ENCODE measurements around the gene CNN2.
A peak's percentile ranks its signal among the peaks of the same experiment; 100 is the strongest.

Gene CNN2

DNA sequence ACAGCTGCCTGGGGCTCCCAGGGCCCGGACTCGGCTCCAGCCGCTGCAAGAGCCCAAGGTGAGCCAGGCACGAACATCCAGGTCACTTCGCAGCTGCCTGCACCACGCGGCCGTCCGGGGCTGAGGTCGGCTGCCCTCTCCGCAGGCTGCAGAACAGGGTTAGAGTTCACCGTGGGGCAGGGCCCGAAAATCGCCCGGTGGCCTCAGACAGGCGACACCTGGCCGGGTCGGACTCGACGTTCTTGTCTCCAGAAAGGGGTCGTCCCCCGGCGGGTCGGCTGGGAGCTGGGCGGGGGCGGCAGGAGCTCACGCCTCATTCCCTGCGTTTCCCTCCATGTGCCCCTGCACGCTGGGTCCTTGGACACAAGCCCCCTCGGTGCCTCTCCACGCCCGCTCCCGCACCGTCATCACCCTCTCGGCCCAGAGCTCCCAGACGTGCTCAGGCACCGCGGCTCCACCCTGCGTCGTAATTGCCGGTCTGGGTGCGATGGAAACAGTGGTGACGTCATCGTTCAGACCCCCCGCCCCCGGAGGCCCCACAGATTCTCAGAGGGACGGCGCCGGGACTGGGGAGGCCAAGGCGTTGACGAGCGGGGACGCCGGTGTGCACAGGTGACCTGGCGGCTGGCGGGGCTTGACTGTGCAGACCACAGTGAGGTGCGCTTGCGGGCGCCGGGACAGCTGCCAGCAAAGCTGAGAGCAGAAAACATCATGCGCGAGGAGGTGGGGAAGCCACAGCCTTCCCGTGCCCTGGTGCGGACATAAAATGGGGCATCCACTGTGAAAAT, 30.2 kb upstream of the CNN2 start:
- peak; percentile 66 for DNase-seq

DNA sequence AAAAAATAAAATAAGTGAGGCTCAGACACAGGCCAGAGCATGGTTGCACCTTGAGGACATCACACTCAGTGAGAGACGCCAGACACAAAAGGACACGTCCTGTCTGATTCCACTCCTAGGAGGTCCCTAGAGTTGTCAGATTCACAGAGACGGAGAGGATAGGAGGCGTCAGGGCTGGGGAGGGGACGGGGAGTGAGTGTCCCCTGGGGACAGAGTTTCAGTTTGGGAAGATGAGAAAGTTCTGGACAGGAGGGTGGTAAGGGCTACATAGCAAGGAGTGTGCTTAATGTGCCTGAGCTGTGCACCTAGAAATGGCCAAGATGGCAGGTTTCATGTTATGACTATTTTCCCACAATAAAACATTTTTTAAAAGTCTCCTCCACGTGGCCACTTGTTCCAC, 28.3 kb upstream of the CNN2 start:
- DNase-seq = no peak

DNA sequence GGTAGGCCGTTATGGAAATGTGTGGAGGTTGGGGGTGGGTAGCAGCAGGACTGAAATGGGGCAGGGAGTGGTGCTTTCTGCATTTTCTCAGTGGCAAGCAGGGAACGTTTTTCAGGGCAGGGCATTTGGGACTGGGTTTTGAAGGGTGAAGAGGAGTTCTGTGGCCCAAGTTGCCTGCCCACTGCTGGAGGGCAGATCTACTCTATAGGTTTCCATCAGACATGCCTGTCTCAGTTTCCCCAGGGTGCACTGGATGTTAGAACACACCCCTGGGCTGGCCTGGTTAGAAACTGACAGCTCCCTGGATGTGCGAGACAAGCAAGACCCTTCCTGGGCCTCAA, 27.1 kb upstream of the CNN2 start:
- no peak for DNase-seq

DNA sequence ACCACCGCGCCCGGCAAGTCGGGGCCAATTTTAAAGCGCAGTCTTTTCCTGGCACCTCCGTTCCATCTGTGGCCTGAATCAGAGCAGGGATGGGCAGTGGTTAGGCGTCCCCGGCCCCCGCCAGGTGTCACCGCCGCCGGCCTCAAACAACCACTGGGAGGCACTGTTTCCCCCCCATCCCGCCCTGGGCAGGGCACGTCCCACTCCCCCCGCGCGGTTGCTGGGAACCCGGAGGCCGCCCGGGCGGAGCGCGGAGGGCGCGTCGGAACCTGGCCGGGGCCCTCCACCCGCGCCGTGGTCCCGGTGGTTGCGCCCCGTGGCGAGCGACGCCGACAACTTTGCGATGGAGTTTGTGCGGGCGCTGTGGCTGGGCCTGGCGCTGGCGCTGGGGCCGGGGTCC, 26.3 kb upstream of the CNN2 start, which contains the start of gene GRIN3B:
Gene GRIN3B, plus strand, starts transcription at position 325 of the 400 bp plus-strand sequence. Its CDS starts 19 bp downstream, at position 344.
- peak; percentile 78 for DNase-seq

DNA sequence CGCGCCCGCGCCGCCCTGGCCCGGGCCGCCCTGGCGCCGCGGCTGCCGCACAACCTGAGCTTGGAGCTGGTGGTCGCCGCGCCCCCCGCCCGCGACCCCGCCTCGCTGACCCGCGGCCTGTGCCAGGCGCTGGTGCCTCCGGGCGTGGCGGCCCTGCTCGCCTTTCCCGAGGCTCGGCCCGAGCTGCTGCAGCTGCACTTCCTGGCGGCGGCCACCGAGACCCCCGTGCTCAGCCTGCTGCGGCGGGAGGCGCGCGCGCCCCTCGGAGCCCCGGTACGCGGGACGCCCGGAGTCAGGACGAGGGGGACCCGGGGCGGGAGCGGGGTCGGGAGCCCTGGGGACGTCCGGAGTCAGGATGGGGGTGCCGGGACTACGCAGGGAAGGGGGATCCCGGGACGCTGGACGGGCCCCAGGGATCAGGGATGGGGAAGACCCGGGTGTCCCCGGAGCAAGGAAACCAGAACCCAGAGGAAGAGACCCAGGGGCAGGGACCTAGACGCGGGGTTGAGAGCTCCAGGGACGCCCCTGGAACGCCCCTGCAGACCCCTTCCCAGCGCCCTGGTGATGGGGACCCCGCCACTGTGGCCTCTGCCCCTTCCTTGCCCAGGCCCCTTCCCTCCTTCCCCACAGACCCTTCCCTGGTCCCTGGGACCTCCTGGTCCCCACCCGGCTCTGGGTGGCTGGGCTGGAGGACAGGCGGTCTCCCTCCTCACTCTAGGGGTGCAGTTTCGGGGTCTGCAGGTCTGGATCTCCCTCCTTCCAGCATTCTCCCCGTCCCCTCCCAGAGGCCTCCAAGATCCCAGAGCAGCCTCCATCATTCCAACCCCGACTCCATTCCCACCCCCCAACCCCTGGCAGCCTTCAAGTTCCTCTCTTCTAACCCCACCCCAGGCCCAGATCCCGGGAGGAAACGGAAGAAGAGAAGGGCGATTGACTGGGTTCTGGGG, 25.5 kb upstream of the CNN2 start:
- no peak for DNase-seq

DNA sequence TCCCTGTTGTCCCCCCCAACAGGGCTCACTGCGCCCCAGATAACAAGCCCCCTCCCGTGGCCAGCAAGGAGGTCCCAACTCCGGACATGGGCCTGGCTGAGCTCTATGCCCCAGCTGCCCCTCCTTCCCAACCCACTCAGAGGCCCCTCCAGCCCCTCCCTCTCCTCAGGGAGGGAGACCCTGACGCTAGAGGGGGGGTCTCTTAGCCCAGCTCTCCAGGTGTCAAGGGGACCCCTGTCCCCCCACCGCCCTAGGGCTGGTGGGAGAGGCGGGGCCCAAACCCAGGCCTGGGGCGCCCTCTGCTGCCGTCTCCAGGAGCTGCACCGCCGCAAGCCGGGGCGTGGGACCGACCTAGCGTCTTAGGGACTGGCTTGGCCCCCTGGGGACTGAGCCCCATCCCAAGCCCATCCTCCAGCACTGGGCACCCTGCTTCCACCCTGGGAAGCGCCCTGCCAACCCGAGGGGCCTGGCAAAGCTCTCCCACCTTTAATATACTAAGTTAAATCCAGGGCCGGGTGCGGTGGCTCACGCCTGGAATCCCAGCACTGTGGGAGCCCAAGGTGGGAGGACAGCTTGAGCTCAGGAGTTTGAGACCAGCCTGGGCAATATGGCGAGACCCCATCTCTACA, 24.8 kb upstream of the CNN2 start:
- DNase-seq = peak; percentile 69

DNA sequence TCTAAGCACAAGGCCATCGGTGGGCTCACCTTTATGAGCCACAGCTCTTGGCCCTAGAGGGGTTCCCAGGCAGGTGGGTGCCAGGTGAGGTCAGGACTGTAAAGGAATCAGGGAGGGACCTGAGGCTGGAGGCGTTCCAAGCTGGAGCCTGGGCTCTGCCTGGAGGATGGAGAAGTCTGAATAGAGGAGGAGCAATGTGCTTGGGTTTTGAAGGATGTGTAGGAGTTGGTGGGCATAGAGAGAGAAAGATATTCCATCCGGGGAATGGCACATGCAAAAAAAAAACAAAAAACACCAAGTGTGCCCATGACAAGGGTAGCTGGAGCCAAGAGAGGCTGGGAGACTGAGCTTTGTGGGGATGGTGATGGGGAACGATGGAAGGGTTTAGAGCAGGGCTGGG, 23.8 kb upstream of the CNN2 start:
- DNase-seq = no peak

DNA sequence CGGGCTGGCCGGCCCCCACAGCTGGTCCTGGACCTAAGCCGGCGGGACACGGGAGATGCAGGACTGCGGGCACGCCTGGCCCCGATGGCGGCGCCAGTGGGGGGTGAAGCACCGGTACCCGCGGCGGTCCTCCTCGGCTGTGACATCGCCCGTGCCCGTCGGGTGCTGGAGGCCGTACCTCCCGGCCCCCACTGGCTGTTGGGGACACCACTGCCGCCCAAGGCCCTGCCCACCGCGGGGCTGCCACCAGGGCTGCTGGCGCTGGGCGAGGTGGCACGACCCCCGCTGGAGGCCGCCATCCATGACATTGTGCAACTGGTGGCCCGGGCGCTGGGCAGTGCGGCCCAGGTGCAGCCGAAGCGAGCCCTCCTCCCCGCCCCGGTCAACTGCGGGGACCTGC, 23.1 kb upstream of the CNN2 start:
- no peak for DNase-seq

DNA sequence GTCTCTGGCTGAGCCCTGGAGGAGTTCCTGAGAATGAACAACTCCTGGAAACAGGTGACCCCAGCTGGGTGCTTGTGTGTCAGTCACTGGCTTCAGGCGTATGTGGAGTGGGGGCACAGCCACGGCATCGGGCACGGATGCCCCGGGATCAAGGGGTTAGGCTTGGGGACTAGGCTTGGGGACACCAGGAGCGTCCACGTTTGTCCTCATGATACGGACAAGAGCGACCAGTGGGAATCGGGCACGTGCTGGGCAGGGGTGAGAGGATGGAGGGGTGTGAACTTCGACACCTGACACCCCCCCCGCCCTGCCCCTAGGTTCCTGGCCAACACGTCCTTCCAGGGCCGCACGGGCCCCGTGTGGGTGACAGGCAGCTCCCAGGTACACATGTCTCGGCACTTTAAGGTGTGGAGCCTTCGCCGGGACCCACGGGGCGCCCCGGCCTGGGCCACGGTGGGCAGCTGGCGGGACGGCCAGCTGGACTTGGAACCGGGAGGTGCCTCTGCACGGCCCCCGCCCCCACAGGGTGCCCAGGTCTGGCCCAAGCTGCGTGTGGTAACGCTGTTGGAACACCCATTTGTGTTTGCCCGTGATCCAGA, 22.1 kb upstream of the CNN2 start:
- DNase-seq = no peak

DNA sequence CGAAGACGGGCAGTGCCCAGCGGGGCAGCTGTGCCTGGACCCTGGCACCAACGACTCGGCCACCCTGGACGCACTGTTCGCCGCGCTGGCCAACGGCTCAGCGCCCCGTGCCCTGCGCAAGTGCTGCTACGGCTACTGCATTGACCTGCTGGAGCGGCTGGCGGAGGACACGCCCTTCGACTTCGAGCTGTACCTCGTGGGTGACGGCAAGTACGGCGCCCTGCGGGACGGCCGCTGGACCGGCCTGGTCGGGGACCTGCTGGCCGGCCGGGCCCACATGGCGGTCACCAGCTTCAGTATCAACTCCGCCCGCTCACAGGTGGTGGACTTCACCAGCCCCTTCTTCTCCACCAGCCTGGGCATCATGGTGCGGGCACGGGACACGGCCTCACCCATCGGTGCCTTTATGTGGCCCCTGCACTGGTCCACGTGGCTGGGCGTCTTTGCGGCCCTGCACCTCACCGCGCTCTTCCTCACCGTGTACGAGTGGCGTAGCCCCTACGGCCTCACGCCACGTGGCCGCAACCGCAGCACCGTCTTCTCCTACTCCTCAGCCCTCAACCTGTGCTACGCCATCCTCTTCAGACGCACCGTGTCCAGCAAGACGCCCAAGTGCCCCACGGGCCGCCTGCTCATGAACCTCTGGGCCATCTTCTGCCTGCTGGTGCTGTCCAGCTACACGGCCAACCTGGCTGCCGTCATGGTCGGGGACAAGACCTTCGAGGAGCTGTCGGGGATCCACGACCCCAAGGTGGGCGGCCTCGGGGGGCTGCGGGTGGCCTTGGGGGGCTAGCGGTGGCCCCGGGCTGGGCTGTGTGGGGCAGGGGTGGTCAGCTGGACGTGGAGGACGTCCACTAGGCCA, 21.4 kb upstream of the CNN2 start:
- no peak for DNase-seq

DNA sequence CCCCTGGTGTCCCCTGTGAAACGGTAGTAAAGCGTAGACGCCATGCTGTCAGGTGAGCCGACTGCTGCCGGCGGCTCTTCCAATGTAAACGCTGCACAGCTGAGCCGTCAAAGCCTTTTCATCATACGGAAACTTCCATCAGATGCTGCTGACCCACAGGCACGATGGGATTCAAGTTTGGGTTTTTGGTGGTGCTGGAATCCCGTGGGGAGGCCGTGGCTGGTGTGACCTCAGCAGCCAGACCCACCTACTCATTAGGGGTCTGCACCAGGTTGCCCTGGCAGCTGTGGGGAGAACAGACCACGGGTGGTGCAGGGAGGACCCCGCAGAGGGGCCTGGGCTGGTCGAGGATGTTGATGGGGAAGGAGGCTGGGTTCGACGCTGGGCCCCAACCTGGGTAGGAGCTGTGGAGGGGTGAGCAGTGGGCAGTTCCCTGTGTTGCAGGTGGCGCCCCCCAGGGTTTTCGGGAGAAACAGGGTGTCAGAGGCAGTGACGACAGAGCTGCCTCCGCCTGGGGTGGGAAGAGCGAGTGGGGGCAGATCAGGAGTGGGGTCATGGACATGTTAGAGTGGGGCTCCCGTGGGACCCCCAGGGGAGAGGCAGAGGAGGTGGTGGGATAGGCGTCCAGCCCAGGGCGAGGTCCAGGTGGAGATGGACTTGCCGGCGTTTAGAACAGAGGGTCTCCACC, 19.6 kb upstream of the CNN2 start:
- DNase-seq = no peak

DNA sequence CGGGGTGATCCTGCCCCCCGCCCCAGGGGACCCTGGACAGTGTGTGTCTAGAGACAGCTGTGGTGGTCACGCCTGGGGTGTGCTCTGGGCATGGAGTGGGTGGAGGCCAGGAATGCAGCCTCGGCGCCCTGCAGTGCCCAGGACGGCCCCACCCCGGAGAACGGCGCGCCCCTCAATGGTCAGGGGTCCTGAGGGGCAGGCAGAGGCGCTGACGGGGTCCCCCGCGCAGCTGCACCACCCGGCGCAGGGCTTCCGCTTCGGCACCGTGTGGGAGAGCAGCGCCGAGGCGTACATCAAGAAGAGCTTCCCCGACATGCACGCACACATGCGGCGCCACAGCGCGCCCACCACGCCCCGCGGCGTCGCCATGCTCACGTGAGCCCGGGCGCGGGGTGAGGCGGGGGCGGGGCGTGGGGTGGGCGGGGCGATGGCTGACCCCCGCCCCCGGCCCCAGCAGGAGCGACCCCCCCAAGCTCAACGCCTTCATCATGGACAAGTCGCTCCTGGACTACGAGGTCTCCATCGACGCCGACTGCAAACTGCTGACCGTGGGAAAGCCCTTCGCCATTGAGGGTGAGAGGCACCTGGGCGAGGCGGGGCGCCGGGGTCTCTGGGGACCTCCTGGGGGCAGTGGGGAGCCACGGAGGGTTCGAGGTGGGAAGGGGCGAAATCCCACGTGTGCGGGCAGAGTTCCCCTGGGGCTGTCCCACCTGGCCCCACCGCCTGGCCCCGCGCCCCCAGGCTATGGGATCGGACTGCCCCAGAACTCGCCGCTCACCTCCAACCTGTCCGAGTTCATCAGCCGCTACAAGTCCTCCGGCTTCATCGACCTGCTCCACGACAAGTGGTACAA, 18.8 kb upstream of the CNN2 start:
- no peak for DNase-seq

DNA sequence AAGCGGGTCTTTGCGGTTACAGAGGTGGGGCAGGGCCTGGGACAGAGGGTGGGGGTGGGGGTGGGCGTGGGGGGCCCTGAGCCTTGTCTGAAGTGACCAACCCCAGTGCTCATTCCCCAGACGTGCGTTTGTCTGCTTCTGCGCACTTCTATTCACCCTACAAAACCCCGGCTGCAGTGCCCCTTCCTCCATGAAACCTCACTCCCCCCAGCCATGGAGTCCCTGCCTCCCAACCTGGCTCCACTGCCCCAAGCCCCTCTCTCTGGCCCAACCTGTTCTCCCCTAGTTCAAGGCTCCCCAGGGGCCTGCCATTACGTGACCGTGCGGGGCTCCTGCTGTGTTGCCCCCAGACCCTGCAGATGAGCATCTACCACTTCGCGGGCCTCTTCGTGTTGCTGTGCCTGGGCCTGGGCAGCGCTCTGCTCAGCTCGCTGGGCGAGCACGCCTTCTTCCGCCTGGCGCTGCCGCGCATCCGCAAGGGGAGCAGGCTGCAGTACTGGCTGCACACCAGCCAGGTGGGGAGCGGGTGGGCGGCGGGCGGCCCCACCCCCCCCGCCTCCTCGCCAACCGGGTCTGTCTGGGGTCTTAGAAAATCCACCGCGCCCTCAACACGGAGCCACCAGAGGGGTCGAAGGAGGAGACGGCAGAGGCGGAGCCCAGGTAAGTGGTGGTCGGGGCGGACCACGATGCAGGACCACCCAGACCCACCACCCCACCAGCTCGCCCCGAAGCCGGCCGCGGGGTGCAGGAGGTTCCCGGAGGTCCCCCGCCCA, 18.0 kb upstream of the CNN2 start:
- no peak for DNase-seq

DNA sequence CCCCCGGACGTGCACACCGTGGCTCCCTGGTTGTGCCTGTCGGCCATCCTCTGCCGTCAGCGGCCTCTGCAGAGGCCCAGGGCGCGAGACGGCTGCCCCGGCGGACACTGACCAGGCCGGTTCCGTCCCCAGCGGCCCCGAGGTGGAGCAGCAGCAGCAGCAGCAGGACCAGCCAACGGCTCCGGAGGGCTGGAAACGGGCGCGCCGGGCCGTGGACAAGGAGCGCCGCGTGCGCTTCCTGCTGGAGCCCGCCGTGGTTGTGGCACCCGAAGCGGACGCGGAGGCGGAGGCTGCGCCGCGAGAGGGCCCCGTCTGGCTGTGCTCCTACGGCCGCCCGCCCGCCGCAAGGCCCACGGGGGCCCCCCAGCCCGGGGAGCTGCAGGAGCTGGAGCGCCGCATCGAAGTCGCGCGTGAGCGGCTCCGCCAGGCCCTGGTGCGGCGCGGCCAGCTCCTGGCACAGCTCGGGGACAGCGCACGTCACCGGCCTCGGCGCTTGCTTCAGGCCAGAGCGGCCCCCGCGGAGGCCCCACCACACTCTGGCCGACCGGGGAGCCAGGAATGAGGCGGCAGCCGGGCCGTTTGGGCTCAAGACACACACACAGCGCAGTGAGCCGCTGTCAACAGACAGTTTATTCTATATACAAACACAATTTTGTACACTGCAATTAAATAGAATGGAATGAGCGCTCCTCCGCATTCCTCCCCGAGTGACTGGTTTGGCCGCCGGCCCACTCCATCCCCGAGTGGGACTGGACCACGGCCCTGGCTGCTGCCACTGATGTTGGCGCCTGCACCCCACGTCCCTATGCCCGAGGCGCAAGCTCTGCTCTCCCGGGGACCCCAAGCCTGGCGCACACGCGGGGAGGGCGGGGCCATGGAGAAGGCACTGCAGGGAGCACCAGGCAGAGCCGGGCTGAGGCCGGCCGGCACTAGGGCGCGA, 17.1 kb upstream of the CNN2 start:
- no peak for DNase-seq

DNA sequence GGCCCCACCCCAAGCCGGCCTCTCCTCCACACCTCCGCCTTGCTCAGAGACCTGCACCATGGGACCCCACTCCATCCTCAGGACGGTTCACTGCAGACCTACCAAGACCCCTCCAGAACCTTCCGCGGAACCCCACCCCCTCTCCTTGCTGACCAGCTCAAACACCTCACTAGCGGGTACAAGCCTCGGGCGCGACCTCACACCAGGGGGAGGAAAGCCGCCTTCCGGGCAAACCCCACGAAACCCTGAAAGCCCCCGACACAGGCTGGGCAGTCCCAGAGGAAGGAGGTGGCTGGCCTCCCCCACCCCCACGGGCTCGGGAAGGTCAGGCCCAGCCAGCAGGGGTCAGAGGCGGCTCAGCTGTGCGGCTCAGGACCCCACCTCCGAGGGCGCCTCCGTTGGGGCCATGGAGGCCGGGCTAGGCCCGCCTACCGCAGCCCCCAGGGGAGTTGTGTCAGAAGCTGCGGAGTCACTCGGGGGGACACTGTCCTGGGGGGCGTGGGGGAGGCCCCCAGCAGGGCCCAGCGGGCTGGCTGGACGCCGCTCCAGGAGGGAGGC, 16.3 kb upstream of the CNN2 start:
- DNase-seq = no peak

DNA sequence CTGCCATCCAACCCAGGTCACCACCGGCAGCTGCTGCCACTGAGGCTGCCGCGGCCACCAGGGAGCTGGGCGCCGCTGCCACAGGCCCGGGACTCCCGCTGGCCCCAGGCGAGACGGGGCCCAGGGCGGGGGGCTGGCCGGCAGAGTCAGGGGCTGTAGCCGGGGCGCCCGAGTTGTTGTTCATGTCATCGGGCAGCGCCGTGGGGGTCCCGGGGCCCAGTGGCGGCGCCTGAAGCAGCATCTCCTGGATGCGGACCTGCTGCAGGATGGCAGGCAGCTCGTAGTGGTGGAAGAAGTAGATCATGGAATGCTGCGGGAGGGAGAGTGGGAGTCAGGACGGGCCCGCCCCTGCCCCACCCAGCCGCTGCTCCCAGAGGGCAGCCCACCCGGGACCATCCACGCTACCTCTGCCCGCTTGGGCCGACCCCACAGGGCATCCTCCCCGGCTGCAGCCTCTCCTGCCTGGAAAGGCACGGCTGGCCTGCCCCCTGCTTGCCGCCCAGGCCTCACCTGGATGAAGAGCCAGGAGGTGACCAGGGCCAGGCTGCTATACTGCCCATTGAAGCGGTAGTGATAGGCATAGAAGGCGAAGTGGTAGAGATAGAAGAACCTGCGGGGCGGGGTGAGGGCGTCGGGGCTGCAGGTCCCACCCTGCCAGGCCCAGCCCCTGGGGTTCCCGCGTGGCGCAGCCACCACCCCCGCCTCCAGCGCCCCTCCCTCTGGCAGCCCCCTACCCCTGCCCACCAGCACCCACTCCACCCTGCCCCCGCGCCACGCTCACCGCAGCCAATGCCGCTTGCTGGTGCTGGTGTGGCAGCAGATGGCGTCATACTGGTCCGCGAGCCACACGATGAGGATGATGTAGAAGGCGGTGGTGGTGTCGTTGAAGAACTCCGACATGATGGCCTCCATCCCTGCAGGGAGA, 15.6 kb upstream of the CNN2 start:
- DNase-seq = no peak

DNA sequence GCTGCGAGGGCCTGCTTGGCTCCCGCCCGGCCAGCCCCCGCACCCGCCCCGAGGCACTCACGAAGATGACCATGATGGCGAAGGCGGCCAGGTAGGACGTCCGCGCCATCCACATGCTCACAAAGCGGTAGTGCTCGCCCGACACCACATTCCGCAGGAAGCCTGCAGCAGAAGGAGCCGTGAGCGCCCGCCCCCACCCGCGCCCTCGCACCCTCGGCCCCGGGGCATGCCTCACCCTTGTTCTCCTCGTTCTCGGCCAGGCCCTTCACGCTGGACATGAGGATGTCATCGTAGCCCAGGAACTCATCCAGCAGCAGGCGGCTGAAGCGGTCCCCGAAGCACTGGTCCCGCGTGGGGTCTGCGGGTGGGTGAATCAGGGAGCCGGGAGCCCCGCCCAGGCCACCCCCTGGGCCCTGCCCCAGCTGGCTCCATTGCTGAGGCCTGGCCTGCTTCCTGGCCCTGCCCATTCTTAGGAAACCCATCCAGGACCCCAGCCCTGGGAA, 14.5 kb upstream of the CNN2 start:
- no peak for DNase-seq

All from hematopoietic multipotent progenitor cell treated with erythropoietin and hydrocortisone succinate and interleukin-3 and kit ligand, for 6 days (in vitro differentiated cells).